HG02798 (cell line): ENCODE data around the gene TXNRD2.
"Not testable (repeated sequence)": the region's sequence is repeated elsewhere in the genome, so short reads cannot be mapped to it uniquely, and the experiment has no call there.

Source experiments
- ATAC-seq: cut with Tn5 transposase; IDR thresholded peaks from one replicate; pipeline ENCODE4 v1.9.1; 2021; ENCODE audit warnings: mild to moderate bottlenecking; ENCODE audit not compliant: unreplicated experiment, poor library complexity

Gene TXNRD2

DNA sequence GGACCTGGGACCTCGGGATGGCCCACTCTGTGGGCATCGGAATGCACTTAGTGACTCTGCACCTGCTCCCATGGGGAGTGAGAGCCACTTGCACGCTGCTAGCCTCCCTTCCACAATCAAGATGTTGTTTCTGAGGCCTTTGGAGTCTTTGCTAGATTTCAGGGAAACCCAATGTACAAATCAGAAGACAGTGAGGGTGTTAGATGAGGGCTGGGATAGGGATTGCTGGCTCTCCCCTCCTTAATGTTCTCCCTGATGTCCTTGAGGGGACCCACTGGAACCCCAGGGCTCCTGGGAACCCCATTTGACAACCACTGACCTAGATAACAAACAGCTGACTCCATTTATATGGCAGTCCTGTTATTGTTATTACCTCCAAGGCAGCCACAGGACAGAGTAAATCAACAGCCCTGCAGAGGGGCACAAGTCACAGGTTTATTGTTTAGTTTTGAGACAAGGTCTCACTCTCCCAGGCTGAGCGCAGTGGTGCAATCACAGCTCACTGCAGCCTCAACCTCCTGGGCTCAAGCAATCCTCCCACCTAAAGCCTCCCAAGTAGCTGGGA, 31.4 kb downstream of the TXNRD2 start:
- no peak for ATAC-seq

DNA sequence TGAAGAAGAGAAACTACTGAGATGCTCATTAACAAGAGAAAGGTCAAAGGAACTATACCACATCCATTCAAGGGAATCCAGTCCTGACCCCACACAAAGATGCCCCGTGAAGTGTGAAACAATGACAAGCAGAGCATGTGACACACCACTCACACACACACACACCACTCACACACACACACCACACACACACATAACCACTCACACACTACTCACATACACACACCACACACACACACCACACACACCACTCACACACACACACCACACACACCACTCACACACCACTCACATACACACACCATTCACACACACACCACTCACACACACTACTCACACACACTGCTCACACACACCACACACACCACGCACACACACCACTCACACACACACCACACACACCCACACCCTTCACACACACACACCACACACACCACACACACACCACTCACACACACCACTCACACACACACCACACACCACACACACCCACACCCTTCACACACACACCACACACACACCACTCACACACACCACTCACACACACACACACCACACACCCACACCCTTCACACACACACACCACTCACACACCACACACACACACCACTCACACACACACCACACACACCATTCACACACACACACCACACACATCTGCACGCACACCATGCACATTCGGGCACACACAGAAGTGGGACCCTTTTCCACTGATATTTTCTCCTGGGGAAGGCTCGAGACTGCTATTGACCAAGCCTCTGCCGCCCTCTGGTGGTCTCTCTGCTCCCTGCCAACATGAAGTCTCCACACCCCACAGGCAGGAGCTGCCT, 32.1 kb downstream of the TXNRD2 start:
- no peak for ATAC-seq

GRCh38 chr22:19907902-19908301, 33.7 kb downstream of the TXNRD2 start:
- ATAC-seq = not testable (repeated sequence)

GRCh38 chr22:19906864-19907263, 34.8 kb downstream of the TXNRD2 start:
- not testable (repeated sequence) for ATAC-seq

DNA sequence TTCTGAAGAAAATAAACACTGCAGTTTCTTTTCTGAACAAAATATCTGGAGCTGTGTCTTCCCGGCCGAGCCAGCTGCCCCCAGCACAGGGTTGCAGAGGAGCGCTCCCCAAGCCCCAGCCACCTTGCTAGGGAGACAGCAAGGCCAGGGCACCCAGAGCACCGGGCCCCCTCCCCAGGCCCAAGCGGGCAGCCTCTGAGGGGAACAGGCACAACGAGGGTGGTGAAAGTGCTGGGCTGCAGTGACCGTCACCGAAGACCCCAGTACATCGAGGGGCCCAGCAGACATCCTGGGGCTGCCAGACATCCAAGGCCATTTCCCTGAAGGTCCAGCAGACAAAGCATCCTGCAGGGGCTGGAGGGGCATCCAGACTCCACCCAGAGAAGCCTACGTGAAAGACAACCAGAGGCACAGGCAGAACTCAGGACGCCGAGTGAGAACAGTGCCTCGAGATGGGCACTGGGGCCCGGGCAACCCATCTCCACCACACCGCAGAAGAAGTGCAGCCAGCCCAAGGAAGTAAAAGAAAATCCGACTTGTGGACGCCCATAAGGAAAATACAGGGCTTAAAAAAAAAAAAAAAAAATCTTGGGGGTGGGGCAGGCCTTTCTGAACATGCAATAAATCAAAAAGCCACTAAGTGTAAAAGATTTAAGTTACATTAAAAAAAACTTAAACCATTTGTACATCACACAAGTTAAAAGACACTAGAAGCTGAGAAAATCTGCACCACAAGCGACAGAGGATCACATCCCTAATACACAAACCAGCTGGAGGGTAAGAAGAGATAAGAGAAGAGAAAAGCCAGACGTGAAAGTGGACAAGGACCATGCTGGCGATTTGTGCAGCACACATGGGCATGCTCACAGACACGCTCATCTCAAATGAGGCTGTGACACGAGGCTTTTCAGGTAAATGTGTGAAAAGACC, 36.0 kb downstream of the TXNRD2 start:
- ATAC-seq = no peak

GRCh38 chr22:19904935-19905334, 36.7 kb downstream of the TXNRD2 start:
- no peak for ATAC-seq

- no peak for ATAC-seq
Measured at GRCh38 chr22:19904174-19904856, 37.3 kb downstream of the TXNRD2 start.

DNA sequence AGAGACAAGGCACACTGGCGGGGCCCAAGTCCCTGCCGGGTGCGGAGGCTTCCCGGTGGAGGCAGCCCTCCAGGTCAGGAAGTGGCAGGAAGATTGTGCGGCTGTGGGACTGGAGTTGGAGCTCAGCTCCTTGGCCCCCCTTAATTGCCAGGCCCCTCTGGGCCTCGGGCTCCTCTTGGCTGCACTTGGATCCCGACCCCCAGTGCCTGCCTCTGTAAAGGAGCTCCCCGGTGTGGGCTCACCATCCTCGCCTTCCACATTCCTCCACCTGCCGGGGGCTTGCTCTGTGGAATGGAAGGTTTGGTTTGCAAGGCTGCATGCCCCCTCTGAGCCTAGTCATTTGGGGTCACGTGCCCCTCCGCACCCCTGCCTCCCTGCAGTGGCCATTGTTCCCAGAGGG, 38.1 kb downstream of the TXNRD2 start:
- ATAC-seq = no peak

GRCh38 chr22:19903031-19903430, 38.6 kb downstream of the TXNRD2 start:
- ATAC-seq = no peak

DNA sequence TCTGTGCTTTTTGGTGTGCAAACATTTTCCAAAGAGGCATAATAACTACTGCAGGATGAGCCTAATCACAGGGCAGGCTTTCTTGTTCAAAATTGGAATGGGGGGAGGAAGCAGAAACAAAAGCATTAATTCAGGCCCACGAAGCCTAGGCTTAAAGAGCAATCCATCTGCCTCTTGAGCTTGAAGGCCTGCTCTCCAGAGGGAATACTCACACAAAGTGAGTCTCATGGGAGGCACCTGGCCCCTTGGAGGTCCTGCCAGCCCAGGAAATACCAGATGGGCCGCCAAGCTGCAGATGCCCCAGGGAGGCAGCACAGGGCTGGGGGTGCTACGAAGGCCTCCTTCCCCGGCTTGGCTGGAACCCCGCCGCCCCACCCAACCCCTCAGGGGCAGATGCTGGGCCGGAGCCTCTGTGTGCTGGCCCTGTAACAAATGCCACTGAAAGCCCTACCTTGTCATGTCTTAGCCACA, 39.3 kb downstream of the TXNRD2 start:
- no peak for ATAC-seq

GRCh38 chr22:19901577-19902244, 39.9 kb downstream of the TXNRD2 start:
- ATAC-seq = no peak

DNA sequence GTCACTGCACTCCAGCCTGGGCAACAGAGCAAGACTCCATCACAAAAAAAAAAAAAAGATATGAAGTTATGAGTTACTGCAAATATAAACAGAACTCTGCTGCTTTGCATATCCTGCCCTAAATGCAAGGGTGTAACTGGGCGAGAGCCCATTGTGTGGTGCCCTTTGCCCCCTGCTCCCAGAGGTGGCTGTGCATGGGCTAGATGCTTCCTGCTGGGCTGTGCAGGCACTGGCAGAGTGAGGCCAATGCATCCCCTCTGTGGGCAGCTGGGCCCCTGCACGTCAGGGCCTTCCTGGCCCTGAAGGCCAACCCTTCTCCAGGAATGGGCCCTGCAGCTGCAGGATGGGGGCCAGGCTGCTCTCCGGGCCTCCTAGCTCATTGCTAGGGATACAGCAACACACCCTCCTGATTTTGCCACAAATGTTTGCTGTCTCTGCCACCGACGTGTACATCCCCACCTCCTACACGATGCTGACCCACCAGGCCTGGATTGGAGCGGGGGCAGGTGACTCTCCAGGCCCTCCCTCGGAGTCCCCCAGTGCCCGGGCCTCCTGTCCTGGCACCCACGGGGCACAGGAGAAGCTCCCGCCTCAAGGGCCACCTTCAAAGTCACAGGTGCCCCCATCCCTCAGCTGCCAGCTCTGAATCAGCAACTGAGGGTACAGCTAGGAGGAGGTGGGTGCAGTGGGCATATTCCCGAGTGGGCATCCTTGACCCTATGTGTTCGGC, 40.7 kb downstream of the TXNRD2 start:
- ATAC-seq = no peak

DNA sequence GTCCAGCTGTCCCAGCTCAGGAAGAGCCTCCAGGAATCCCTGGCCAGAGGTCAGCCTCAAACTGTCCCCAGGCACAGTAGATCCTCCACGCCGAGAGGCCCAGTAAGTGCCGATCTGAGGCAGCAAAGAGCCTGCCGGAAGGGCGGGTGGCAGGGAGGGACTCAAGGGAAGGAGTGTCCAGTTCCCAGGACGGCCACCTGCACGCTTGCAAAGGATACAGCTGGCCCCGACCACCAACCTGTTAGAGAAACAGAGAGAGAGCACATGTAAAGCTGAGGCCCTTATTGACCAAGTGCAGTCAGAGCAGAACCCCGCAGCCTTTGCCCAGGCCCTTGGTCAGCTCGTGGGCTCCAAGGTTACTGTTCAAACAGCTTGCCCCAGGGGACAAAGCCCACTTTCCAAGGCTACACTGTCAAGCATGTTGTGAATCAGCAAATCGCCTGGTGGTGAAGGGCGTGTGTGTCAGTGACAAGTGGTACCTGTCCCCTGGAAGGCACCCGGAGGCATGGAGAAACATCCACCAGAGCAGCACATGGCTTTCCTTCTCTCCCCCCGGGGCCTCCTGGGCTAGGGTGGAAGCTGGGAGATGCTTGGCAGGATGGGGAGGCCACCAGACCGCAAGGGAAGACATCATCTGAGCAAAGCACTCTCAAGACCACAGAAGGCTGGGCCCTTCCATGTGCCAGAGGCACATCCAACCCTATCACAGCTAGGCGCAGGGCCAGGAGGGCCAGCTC, 42.6 kb downstream of the TXNRD2 start:
- ATAC-seq = no peak

DNA sequence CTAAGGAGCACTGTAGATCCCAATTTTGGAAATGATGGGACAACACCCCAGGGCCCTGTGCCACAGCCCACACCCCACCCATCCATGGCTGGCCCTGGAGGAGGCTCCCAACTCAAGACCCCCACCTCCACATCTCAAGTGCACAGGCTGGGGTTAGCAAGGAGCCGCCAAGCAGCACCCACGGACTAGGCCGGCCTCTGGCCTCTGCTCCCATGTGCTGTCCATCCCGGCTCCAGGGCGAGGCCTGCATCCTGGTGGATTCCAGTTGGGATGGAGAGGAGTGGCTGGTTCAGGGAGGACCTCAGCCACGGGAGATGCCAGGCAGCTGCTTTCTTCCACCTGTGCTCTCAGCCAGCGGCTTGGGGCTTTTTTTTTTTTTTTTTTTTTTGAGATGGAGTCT, 43.5 kb downstream of the TXNRD2 start:
- no peak for ATAC-seq

DNA sequence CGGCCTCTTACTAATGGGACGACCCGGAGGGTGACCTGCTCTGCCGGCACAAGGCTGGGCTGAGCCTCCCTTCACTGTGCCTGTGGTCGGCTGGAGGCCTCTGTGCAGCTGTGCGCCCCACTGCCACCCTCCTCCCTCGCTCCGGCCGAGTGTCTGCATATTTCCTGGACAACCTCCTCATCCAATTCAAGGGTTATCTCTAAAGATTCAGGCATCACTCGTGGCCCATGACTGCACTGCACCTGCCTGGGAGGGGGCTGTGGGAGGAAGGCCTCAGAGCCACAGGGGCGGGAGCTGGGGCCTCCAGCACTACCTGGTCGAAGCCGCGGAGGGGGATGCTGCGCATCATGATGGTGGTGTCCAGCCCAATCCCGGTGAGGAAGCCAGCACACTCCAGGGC, 43.9 kb downstream of the TXNRD2 start:
- ATAC-seq = no peak

DNA sequence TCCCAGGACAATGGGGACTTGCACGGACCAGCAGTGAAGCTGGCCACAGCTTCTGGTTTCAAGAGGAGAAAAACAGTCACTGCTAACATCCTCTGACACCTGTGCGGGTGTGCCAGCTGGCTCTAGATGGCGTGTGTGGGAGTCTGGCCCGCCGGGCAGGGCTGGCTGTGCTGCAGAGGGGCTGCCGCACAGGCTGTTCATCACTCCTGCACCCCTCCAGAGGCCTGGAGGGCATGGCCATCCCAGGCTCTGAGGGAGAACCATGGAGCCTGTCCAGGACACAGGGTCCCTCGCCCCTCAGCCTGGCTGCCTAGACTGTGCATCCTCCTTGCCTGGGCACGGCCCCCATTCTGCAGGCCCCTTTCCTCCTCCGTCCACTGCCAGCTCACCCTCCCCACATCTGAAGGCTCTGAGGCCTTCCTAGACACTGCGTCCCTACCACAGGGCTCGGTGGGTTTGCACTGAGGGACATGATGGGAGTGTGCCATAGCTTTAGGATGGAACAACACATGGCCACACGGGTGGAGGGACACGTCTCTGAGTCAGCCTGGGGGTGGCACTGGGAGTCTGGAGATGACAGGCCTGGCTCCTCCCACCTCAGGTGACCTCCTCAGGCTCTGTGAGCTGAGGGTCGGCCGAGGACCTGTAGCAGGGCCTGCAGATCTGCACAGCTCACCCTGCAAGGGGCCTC, 44.8 kb downstream of the TXNRD2 start:
- no peak for ATAC-seq

DNA sequence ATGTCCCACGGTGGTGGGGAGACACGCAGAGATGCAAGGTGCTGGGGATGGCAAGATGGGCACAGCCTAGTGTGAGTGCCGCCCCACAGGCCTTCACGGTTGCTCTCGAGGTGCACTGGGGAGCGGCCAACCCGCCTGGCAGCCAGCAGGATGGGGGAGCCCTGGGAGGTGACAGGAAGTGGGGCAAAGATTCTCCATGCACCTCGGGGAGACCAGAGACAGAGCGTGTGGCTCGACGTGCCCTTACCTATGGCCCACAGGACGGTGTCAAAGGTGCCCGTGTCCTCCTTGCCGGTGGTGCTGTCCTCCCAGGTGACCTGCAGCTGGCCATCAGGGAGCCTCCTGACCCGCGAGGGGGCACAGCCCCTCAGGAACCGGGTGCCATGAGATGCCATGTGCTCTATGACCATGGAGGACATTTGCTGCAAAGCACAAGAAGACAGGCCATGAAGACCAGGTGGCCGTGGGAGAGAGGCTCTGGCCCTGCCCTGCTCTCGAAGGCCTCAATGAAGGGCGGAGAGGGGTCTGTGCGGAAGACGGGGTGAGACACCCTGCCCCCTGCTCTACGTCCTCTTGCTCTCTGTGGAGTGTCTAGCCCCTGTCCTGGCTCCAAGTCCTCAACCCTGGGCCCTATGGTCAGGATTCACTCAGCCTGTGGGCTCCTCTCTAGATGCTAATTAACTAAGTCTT, 46.3 kb downstream of the TXNRD2 start:
- no peak for ATAC-seq
